GM19395 (cell line): ENCODE results near the gene MAP2.
"Not testable (repeated sequence)": the region's sequence is repeated elsewhere in the genome, so short reads cannot be mapped to it uniquely, and the experiment has no call there.

Experiments used
- ATAC-seq: cut with Tn5 transposase; IDR thresholded peaks from one replicate; pipeline ENCODE4 v1.9.1; 2021; ENCODE audit warnings: mild to moderate bottlenecking, moderate library complexity; ENCODE audit not compliant: unreplicated experiment

Gene MAP2

GRCh38 chr2:209581040-209581439, 157.2 kb downstream of the MAP2 start:
- no peak for ATAC-seq

- no peak for ATAC-seq
Measured at GRCh38 chr2:209582281-209582680, 158.4 kb downstream of the MAP2 start.

- no peak for ATAC-seq
Measured at GRCh38 chr2:209584472-209584871, 160.6 kb downstream of the MAP2 start.

GRCh38 chr2:209584915-209585314, 161.1 kb downstream of the MAP2 start:
- ATAC-seq, result no peak

GRCh38 chr2:209591021-209591420, 167.2 kb downstream of the MAP2 start:
- no peak for ATAC-seq

- ATAC-seq, result no peak
Measured at GRCh38 chr2:209592106-209592505, 168.3 kb downstream of the MAP2 start.

GRCh38 chr2:209593930-209594329, 170.1 kb downstream of the MAP2 start:
- no peak for ATAC-seq

- ATAC-seq, result no peak
Measured at GRCh38 chr2:209596262-209596661, 172.4 kb downstream of the MAP2 start.

- ATAC-seq, result not testable (repeated sequence)
Measured at GRCh38 chr2:209598227-209598626, 174.4 kb downstream of the MAP2 start.

- no peak for ATAC-seq
Measured at GRCh38 chr2:209600341-209601171, 176.7 kb downstream of the MAP2 start.

- no peak for ATAC-seq
Measured at GRCh38 chr2:209601497-209601896, 177.7 kb downstream of the MAP2 start.

GRCh38 chr2:209602259-209602658, 178.4 kb downstream of the MAP2 start:
- ATAC-seq, result no peak

- ATAC-seq, result no peak
Measured at GRCh38 chr2:209609531-209609930, 185.7 kb downstream of the MAP2 start.

- no peak for ATAC-seq
Measured at GRCh38 chr2:209610631-209611030, 186.8 kb downstream of the MAP2 start.

- ATAC-seq, result no peak
Measured at GRCh38 chr2:209613649-209614305, 189.9 kb downstream of the MAP2 start.

GRCh38 chr2:209614690-209615369, 191.0 kb downstream of the MAP2 start:
- no peak for ATAC-seq

GRCh38 chr2:209619782-209620181, 195.9 kb downstream of the MAP2 start:
- ATAC-seq, result peak; percentile 79

GRCh38 chr2:209624192-209624938, 200.5 kb downstream of the MAP2 start:
- no peak for ATAC-seq

GRCh38 chr2:209629597-209629996, 205.8 kb downstream of the MAP2 start:
- ATAC-seq, result no peak

- no peak for ATAC-seq
Measured at GRCh38 chr2:209633911-209634310, 210.1 kb downstream of the MAP2 start.

- no peak for ATAC-seq
Measured at GRCh38 chr2:209636076-209636475, 212.2 kb downstream of the MAP2 start.
